SK-N-SH (cell line): ENCODE data around the gene KCNG3. TPM values are rescaled to one million over a fixed set of nuclear protein-coding genes. Genes with fewer than 3 reads are reported as not detected.

Experiments used
- CTCF ChIA-PET: fragments of 300-600, 350-600 bp; formaldehyde crosslinking; extraction: SDS; loops from one replicate; lab custom pipeline; 2021; lab: Yijun Ruan, JAX
- POLR2A ChIA-PET: fragments of 350-600 bp; sonication (Branson Sonifier 250); formaldehyde crosslinking; extraction: SDS; loops from one replicate; lab custom pipeline; 2020; ENCODE audit warnings: antibody characterized with exemption, inconsistent platforms; lab: Yijun Ruan, JAX
- DNase-seq: peaks from one replicate; pipeline ENCODE4 v3.0.0; 2012
- H2AFZ ChIP-seq: fragments of 200-600 bp; sonication (generic); 2 replicates; pipeline ENCODE4 v1.8.1; 2016; ENCODE audit warnings: antibody characterized with exemption, mild to moderate bottlenecking, low read depth
- H3F3A ChIP-seq: fragments of 200-600 bp; sonication (generic); replicated peaks from 2 replicates; pipeline ENCODE3; 2016; ENCODE audit warnings: antibody characterized with exemption, mild to moderate bottlenecking; ENCODE audit not compliant: insufficient read depth
- H3K27ac ChIP-seq, 2 experiments: fragments of 200-500 bp in 1 of 2; fragments of 200-600 bp in 1 of 2; sonication (Bioruptor generic) in 1 of 2; sonication (generic), shearing (Covaris generic) in 1 of 2; 2 replicates each; pipeline versions ENCODE4 v1.5.1 to v1.6.1; 2014 to 2016; ENCODE audit warnings: low read depth in 2 of 2, inconsistent platforms in 1 of 2, low read length in 1 of 2, mild to moderate bottlenecking in 1 of 2, mixed read lengths in 1 of 2
- H3K27me3 ChIP-seq: fragments of 200-600 bp; sonication (generic), shearing (Covaris generic); 2 replicates; pipeline ENCODE4 v1.6.1; 2016; ENCODE audit warnings: mixed run types; ENCODE audit not compliant: insufficient read depth
- H3K36me3 ChIP-seq, 2 experiments: fragments of 200-500 bp in 1 of 2; fragments of 200-600 bp in 1 of 2; sonication (Bioruptor generic) in 1 of 2; sonication (generic) in 1 of 2; replicated peaks in 1 of 2; 2 replicates each; pipeline versions ENCODE3 to v1.5.1; 2014 to 2016; ENCODE audit warnings: low read length in 1 of 2, mild to moderate bottlenecking in 1 of 2; ENCODE audit not compliant: insufficient read depth in 2 of 2, control insufficient read depth in 1 of 2
- H3K4me1 ChIP-seq, 2 experiments: fragments of 200-500 bp in 1 of 2; fragments of 200-600 bp in 1 of 2; sonication (Bioruptor generic) in 1 of 2; sonication (generic), shearing (Covaris generic) in 1 of 2; 2 replicates each; pipeline versions ENCODE4 v1.5.1 to v1.6.1; 2014 to 2016; ENCODE audit warnings: low read depth in 1 of 2, low read length in 1 of 2, mixed run types in 1 of 2; ENCODE audit not compliant: insufficient read depth in 2 of 2, control insufficient read depth in 1 of 2
- H3K4me2 ChIP-seq: fragments of 200-600 bp; sonication (generic), shearing (Covaris generic); 2 replicates; pipeline ENCODE4 v1.6.1; 2017; ENCODE audit warnings: mixed run types
- H3K4me3 ChIP-seq, 2 experiments: fragments of 200-500 bp in 1 of 2; fragments of 200-600 bp in 1 of 2; sonication (Bioruptor generic) in 1 of 2; sonication (generic), shearing (Covaris generic) in 1 of 2; 2 replicates each; pipeline versions ENCODE4 v1.5.1 to v1.8.1; 2014 to 2016; ENCODE audit warnings: low read depth in 2 of 2, inconsistent platforms in 1 of 2, low read length in 1 of 2, mild to moderate bottlenecking in 1 of 2, mixed read lengths in 1 of 2, moderate library complexity in 1 of 2
- H3K79me2 ChIP-seq: fragments of 200-600 bp; sonication (generic); 2 replicates; pipeline ENCODE4 v1.8.1; 2017; ENCODE audit warnings: mild to moderate bottlenecking; ENCODE audit not compliant: insufficient read depth
- H3K9ac ChIP-seq: fragments of 200-600 bp; sonication (generic); 2 replicates; pipeline ENCODE4 v1.6.1; 2017; ENCODE audit warnings: mixed run types
- H3K9me2 ChIP-seq: fragments of 200-600 bp; sonication (generic); 2 replicates; pipeline ENCODE4 v1.6.1; 2017; ENCODE audit warnings: mixed run types
- H3K9me3 ChIP-seq: fragments of 200-600 bp; sonication (generic); 2 replicates; pipeline ENCODE4 v1.6.1; 2017; ENCODE audit warnings: mixed run types, mild to moderate bottlenecking, moderate library complexity
- H4K20me1 ChIP-seq: fragments of 200-600 bp; sonication (generic); 2 replicates; pipeline ENCODE4 v1.6.1; 2017; ENCODE audit warnings: mild to moderate bottlenecking, mixed run types; ENCODE audit not compliant: insufficient read depth
- CHD2 ChIP-seq: fragments of 150-350 bp; IDR thresholded peaks from 2 replicates; pipeline ENCODE4 v1.6.1; 2018; ENCODE audit warnings: low read length; ENCODE audit not compliant: partially characterized antibody
- EZH2phosphoT487 ChIP-seq: fragments of 200-600 bp; sonication (generic); IDR thresholded peaks from 2 replicates; pipeline ENCODE4 v1.6.1; 2017; ENCODE audit warnings: low read depth, mixed run types, mild to moderate bottlenecking, antibody characterized with exemption, moderate library complexity, borderline replicate concordance
- FOXJ3 ChIP-seq: sonication (generic); formaldehyde crosslinking; IDR thresholded peaks from 2 replicates; pipeline ENCODE4 v1.5.1; 2020; ENCODE audit warnings: mild to moderate bottlenecking, missing genetic modification reagents
- GATA2 ChIP-seq: sonication (generic); formaldehyde crosslinking; IDR thresholded peaks from 2 replicates; pipeline ENCODE4 v1.5.0; 2020; ENCODE audit warnings: mild to moderate bottlenecking, missing genetic modification reagents
- JUND ChIP-seq: IDR thresholded peaks from 2 replicates; pipeline ENCODE4 v1.4.0; 2012
- MAX ChIP-seq: IDR thresholded peaks from 2 replicates; pipeline ENCODE4 v1.4.0; 2012; ENCODE audit warnings: low read depth
- MEF2A ChIP-seq: IDR thresholded peaks from 2 replicates; pipeline ENCODE4 v1.4.0; 2012; ENCODE audit warnings: low read depth, borderline replicate concordance
- NFIC ChIP-seq: IDR thresholded peaks from 2 replicates; pipeline ENCODE4 v1.4.0; 2012; ENCODE audit warnings: borderline replicate concordance
- NRF1 ChIP-seq: IDR thresholded peaks from 2 replicates; pipeline ENCODE4 v1.6.1; 2012; ENCODE audit warnings: low read depth, mild to moderate bottlenecking, low read length
- POLR2AphosphoS5 ChIP-seq: IDR thresholded peaks from 2 replicates; pipeline ENCODE4 v1.6.1; 2012; ENCODE audit warnings: low read depth, low read length
- RCOR1 ChIP-seq: fragments of 150-350 bp; IDR thresholded peaks from 2 replicates; pipeline ENCODE4 v1.6.1; 2017; ENCODE audit warnings: antibody characterized with exemption, low read length
- RXRA ChIP-seq: IDR thresholded peaks from 2 replicates; pipeline ENCODE4 v1.4.0; 2012; ENCODE audit warnings: low read depth, mild to moderate bottlenecking, borderline replicate concordance
- SIN3A ChIP-seq: IDR thresholded peaks from 2 replicates; pipeline ENCODE4 v1.6.1; 2012; ENCODE audit warnings: low read depth, mild to moderate bottlenecking, low read length, moderate library complexity, borderline replicate concordance
- TAF1 ChIP-seq: IDR thresholded peaks from 2 replicates; pipeline ENCODE4 v1.6.1; 2012; ENCODE audit warnings: low read depth, mild to moderate bottlenecking, low read length, moderate library complexity, borderline replicate concordance
- TCF12 ChIP-seq: IDR thresholded peaks from 2 replicates; pipeline ENCODE4 v1.4.0; 2012
- YY1 ChIP-seq: IDR thresholded peaks from 2 replicates; pipeline ENCODE4 v1.4.0; 2012; ENCODE audit warnings: low read depth, mild to moderate bottlenecking
- ZBTB33 ChIP-seq: IDR thresholded peaks from 2 replicates; pipeline ENCODE4 v1.4.0; 2012; ENCODE audit warnings: low read depth, borderline replicate concordance
- WGBS: methylation state at CpG from one replicate; pipeline ENCODE4 v1.1.6; 2017; ENCODE audit warnings: low lambda C conversion rate; 5-methylcytosine and 5-hydroxymethylcytosine counted together
- polyA plus RNA-seq, 3 experiments: library from polyadenylated mRNA; depleted of rRNA; stranded (reverse); fragments of >200 nt; gene quantifications; 2 replicates each; pipeline ENCODE4 v1.2.3, GENCODE V29; 2012
- TF ChIP-seq, protein P1 (sequence below): fragments of 150-350 bp; IDR thresholded peaks from 2 replicates; pipeline ENCODE4 v1.6.1; 2017; ENCODE audit warnings: antibody characterized with exemption, low read length, low read depth, borderline replicate concordance
- TF ChIP-seq, protein P2 (sequence below): IDR thresholded peaks from 2 replicates; pipeline ENCODE4 v1.6.1; 2012; ENCODE audit warnings: mild to moderate bottlenecking, low read depth, low read length, moderate library complexity
- TF ChIP-seq, protein P3 (sequence below): fragments of 200-600 bp; sonication (generic); IDR thresholded peaks from 2 replicates; pipeline ENCODE4 v1.6.1; 2017; ENCODE audit warnings: antibody characterized with exemption, mild to moderate bottlenecking, moderate library complexity

Gene KCNG3
- polyA plus RNA-seq, 1 of the 3 experiments (the other 2 are of a cell fraction): 0.03 TPM

GRCh38 chr2:42452545-42452944 is 41.2 kb downstream of the KCNG3 start:
- ChIA-PET POLR2A (interaction anchor here (1.0 kb wide), 1 partner anchor 85 kb away, joined by 3 read pairs; no protein-coding TSS in a partner anchor), CTCF (interaction anchor here (1.5 kb wide), 1 partner anchor 10 kb away, joined by 4 read pairs; no protein-coding TSS in a partner anchor)
- Histone ChIP-seq H3K9ac (no peak overlapping the region), H2AFZ (no peak overlapping the region), H3K9me3 (no peaks in the 10 kb centered on the region), H3K9me2 (no peaks in the 10 kb centered on the region), H3K36me3 (no peaks in the 10 kb centered on the region), H3K27ac (no peak overlapping the region), H3K4me3 (no peak overlapping the region), H4K20me1 (no peaks in the 10 kb centered on the region), H3K79me2 (no peaks in the 10 kb centered on the region), H3K4me2 (no peak overlapping the region), H3F3A (no peaks in the 10 kb centered on the region), H3K27me3 (no peaks in the 10 kb centered on the region), H3K4me1 (no peaks in the 10 kb centered on the region)
- no peak for DNase-seq
- 62% methylated on average over 2 of the region's 2 CpGs for WGBS
- TF ChIP-seq, protein P1, sequence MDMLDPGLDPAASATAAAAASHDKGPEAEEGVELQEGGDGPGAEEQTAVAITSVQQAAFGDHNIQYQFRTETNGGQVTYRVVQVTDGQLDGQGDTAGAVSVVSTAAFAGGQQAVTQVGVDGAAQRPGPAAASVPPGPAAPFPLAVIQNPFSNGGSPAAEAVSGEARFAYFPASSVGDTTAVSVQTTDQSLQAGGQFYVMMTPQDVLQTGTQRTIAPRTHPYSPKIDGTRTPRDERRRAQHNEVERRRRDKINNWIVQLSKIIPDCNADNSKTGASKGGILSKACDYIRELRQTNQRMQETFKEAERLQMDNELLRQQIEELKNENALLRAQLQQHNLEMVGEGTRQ: no peak
- no peak for TF ChIP-seq YY1

- no peak overlapping the region for H2AFZ ChIP-seq
- H3K9ac ChIP-seq: no peak overlapping the region
- H3K9me3 ChIP-seq: no peaks in the 10 kb centered on the region
- no peak overlapping the region for H3K4me3 ChIP-seq
- no peaks in the 10 kb centered on the region for H3K9me2 ChIP-seq
- ChIA-PET POLR2A (no interaction called here), CTCF (interaction anchor here (1.0 kb wide), 1 partner anchor 213 kb away, joined by 4 read pairs; no protein-coding TSS in a partner anchor)
- H3F3A ChIP-seq: no peaks in the 10 kb centered on the region
- WGBS: 56% methylated on average over 2 of the region's 2 CpGs
- H3K27ac ChIP-seq: no peak overlapping the region
- no peaks in the 10 kb centered on the region for H3K36me3 ChIP-seq
- H3K27me3 ChIP-seq: no peaks in the 10 kb centered on the region
- no peaks in the 10 kb centered on the region for H4K20me1 ChIP-seq
- H3K79me2 ChIP-seq: no peaks in the 10 kb centered on the region
- DNase-seq: no peak
- no peaks in the 10 kb centered on the region for H3K4me1 ChIP-seq
- no peak overlapping the region for H3K4me2 ChIP-seq
- TF ChIP-seq JUND: no peak
- no peak for TF ChIP-seq EZH2phosphoT487
- TF ChIP-seq FOXJ3 (CRISPR knock-in tag): no peak
- no peak for TF ChIP-seq MAX
- TF ChIP-seq RXRA: no peak
- no peak for TF ChIP-seq TAF1
- no peak for TF ChIP-seq NFIC
- TF ChIP-seq SIN3A: no peak
- TF ChIP-seq RCOR1: no peak
- no peak for TF ChIP-seq GATA2 (CRISPR knock-in tag)
- TF ChIP-seq TCF12: no peak
- no peak for TF ChIP-seq CHD2
- no peak for TF ChIP-seq ZBTB33
- TF ChIP-seq, protein P2, sequence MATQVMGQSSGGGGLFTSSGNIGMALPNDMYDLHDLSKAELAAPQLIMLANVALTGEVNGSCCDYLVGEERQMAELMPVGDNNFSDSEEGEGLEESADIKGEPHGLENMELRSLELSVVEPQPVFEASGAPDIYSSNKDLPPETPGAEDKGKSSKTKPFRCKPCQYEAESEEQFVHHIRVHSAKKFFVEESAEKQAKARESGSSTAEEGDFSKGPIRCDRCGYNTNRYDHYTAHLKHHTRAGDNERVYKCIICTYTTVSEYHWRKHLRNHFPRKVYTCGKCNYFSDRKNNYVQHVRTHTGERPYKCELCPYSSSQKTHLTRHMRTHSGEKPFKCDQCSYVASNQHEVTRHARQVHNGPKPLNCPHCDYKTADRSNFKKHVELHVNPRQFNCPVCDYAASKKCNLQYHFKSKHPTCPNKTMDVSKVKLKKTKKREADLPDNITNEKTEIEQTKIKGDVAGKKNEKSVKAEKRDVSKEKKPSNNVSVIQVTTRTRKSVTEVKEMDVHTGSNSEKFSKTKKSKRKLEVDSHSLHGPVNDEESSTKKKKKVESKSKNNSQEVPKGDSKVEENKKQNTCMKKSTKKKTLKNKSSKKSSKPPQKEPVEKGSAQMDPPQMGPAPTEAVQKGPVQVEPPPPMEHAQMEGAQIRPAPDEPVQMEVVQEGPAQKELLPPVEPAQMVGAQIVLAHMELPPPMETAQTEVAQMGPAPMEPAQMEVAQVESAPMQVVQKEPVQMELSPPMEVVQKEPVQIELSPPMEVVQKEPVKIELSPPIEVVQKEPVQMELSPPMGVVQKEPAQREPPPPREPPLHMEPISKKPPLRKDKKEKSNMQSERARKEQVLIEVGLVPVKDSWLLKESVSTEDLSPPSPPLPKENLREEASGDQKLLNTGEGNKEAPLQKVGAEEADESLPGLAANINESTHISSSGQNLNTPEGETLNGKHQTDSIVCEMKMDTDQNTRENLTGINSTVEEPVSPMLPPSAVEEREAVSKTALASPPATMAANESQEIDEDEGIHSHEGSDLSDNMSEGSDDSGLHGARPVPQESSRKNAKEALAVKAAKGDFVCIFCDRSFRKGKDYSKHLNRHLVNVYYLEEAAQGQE: no peak
- TF ChIP-seq, protein P3, sequence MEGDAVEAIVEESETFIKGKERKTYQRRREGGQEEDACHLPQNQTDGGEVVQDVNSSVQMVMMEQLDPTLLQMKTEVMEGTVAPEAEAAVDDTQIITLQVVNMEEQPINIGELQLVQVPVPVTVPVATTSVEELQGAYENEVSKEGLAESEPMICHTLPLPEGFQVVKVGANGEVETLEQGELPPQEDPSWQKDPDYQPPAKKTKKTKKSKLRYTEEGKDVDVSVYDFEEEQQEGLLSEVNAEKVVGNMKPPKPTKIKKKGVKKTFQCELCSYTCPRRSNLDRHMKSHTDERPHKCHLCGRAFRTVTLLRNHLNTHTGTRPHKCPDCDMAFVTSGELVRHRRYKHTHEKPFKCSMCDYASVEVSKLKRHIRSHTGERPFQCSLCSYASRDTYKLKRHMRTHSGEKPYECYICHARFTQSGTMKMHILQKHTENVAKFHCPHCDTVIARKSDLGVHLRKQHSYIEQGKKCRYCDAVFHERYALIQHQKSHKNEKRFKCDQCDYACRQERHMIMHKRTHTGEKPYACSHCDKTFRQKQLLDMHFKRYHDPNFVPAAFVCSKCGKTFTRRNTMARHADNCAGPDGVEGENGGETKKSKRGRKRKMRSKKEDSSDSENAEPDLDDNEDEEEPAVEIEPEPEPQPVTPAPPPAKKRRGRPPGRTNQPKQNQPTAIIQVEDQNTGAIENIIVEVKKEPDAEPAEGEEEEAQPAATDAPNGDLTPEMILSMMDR: no peak
- no peak for TF ChIP-seq POLR2AphosphoS5
- no peak for TF ChIP-seq MEF2A
- TF ChIP-seq NRF1: no peak
Measured at GRCh38 chr2:42450136-42450535, 43.6 kb downstream of the KCNG3 start.
